NCI-H2029 treated with DMSO at 0.1 percent for 48 hours (cell line): ENCODE measurements around the gene LSAMP.
"Not testable (repeated sequence)": the region's sequence is repeated elsewhere in the genome, so short reads cannot be mapped to it uniquely, and the experiment has no call there.

Experiments used
- DNase-seq: peaks from one replicate; lab custom pipeline; 2025; lab: John Stamatoyannopoulos, UW

LSAMP gene

DNA sequence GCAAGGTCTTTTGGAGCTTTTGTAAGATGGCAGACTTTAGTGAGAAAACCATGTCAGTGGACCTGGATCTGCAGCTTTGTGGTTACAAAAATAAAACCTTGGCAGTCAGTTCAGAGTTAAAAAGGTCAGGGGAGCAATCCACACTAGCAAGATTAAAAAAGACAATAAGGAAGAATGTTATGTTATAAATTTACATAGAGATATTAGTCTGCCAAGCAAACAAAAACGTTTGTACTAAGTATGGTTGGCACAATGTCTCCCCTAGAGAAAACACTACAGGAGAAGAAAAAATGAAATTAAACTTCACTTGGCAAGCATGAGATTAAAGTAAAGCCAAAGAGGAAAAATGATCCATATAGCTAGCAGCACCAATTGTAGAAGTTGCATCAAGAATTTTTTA is 205.0 kb downstream of the LSAMP start:
- no peak for DNase-seq

DNA sequence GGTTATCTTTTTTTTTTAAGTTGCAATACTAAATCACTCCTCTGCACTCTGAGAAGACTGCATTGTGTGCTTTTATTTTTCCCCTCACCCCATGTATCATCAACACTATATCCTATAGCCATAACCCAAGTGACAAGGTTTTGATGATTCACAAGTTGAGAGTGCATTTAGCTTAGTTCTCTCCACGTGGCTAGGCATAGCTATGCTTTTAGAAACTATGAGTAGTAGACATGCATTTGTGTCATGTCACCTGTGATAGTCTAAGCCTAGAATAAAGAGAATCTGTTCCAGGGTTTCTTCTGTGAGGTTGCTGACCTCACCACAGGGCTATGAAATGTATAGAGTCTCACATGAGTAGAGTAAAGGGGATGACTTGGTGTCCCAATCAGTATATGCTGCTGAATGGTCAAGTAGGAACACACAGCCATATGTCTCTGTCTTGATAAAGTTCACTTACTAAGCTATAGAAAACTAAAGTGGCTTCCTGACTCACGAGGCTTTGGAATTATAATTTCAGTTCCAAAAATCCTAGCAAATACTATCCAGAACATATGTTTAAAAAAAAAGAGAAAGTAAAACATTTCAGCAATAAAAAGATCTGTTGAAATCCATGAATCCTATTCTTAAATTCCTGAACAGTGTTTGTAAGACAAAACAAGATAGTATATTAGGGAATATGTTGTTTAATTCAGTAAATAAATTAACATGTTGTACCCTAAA is 206.3 kb downstream of the LSAMP start:
- DNase-seq = no peak

DNA sequence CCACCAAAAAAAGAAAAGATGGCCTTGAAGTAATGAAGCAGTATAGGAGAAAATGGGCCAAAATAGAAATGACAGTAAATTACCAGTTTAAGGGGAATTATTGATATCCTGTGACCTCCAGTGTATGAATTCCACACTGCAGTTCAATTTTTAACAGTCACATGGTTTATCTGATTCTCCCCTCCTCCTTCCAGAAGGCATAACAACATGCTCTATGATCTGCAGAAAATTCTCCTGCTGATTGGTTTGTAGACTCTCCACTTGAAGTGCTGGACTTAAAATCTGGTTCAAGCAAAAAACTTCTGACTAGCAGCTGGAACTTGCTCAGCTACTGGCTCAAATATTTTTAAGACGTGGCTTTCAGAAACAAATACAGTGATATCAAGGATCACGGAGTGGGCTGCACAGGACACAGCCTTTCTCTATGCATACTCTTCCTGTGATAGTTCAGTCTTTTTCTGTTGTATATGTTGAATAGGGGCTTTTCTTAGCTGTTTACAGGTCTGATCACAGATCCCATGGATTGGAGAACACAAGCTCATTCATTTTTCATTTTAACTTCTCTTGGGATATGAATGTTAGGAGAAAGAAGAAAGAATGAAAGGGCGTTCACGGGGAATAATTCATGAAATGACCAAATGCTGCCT is 211.5 kb downstream of the LSAMP start:
- no peak for DNase-seq

DNA sequence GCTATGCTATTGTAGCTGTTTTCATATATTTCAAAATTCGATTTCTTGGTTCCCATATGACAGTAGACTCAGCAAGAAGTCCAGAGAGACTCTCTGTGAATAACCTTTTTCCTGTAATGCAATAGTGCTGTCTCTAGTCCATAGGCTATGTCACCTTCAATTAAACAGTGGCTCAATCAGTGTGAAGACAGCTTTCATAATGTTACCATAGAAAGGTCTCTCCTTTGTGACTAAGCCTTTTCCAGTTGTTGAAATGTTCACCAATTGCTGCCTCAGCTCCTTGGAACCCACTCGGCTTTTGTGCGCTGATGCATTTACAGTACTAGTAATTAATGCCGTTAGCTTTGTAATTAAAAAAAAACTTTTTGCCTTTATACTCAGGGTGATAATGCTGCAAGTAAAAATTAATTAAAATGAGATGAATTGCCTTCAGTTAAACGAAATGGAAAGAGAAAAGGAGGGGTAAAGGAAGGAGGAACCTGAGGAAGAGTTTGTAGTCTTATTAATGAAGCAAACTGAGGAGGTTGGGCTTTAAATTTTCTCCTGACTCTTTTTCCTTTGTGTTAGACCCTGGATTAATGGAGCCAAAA is 214.8 kb downstream of the LSAMP start:
- DNase-seq = no peak

DNA sequence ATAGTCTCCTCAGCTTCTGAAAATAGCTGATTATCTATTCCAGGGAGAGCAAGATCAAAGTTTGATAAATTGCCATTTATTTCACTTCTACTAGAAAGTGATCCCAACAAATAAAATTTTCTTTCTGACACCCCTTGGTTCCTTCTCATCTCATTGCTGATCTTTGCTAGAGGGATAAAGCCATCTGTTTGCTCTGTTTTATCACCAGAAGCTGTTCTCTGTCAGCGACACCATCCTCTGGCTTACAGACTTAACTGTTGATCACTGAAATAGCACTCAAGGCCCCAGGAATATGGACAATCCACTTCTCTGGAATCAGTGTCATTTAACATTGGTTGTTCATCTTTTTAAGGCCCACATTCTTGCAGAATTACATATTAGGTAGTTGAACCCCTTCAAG is 219.0 kb downstream of the LSAMP start:
- no peak for DNase-seq

DNA sequence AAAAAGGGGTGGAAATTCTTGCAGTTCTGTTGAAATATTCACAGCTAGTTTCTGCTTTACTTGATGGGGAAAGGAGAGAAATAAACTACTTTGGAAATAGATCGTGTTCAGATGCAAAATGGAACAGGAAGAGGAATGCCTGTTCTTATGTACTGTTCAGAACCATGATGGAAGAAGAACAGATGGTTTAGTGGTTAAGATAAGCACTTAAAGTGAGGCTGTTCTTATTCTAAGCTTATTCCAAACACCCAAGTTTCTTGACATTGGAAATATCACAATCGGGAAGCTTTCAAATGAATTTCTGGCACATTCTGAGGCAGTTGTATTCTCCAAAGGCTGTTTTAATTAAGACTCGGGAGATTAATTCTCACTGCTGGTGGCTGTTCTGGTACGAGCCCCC is 228.5 kb downstream of the LSAMP start:
- no peak for DNase-seq

DNA sequence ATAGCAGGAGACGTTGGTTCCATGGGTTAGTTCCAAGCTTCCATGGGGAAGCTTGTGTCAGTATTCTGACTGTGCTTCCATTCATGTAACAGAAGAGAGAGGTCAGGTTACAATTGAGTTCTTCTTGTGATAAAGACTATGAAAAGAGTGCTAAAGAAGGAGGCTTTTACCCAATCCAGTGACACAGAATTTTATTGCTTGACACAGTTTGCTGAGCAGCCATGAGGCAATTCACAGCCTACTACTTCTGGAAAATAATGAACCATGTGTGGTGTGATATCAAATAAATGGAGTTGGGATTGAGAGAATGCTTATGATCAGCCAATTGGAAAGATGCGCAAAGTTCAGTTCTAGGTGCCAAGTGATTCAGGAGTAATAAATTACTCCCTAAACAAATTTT is 233.4 kb downstream of the LSAMP start:
- DNase-seq = no peak

DNA sequence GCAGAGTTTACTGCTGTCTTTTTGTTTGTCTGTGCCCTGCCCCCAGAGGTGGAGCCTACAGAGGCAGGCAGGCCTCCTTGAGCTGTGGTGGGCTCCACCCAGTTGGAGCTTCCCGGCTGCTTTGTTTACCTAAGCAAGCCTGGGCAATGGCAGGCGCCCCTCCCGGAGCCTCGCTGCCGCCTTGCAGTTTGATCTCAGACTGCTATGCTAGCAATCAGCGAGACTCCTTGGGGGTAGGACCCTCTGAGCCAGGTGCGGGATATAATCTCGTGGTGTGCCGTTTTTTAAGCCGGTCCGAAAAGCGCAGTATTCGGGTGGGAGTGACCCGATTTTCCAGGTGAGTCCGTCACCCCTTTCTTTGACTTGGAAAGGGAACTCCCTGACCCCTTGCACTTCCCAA is 236.5 kb downstream of the LSAMP start:
- DNase-seq = not testable (repeated sequence)

DNA sequence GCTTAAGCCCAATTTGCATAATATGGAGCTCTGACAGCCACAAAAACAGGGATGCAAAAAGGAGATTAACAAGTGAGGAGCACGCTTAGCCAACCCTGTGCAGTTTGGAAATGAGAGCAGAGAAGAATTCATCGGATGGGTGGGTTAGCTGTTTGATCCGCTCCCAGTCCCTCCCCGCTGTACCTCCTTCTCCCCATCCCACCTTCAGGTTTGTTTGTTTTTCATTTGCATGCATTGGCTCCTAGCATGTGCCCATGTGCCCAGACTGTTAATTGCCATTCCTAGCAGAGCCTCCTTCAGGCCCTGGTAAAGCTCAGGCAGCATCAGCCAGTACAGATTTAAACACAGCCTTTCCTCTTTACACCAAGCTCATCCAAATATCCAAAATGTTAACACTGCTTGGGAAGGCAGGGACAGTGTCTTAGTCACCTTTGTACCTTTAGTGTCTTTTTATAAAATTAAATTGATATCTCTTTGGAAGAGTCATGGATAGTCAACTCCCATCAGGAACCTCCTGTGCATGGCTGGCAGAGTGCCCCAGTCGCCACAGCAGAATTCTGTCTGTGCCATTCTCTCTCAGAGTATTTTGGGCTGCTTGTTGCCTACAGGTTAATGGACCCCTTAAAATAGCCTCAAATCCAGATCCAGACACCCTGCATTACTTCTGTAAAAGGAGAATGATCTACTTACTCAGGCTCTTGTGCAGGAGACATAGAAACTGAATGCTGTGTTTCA is 244.2 kb downstream of the LSAMP start:
- no peak for DNase-seq

DNA sequence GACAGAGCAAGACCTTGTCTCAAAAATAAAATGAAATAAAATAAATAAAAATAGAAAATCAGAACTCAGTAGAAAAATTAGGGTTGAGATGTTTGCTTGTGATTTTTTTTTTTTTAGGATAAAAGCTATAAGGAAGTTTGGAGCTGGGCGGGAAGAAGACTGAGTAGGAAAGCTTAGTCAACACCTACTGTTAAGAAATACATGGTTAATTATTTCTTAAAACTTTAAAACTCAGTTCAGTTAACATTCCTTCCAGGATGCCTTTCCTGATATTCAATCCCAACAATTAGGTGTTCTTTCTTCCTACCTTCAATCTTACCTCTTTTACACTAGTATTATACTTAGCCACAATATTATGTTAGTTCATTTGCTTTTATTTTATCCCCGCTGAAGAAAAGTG is 246.2 kb downstream of the LSAMP start:
- no peak for DNase-seq

DNA sequence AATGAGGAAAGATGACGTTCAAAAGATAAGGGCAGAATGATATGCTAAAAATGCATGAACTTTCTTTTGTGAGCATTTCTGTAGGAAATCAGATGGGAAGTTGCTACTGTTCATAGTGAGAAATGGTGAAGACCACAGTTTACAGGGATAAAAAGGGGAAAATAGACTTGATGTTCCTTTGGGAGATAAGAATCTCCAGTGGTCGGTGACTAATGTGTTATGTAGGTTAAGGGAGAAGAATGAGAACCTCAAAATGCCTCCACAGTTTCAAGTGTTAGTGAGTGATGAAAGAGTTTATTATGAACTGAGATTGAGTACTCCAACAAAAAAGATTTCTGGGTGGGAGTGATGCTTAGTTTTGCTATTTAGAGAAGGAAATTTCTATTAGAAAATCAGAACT is 247.2 kb downstream of the LSAMP start:
- DNase-seq = no peak

DNA sequence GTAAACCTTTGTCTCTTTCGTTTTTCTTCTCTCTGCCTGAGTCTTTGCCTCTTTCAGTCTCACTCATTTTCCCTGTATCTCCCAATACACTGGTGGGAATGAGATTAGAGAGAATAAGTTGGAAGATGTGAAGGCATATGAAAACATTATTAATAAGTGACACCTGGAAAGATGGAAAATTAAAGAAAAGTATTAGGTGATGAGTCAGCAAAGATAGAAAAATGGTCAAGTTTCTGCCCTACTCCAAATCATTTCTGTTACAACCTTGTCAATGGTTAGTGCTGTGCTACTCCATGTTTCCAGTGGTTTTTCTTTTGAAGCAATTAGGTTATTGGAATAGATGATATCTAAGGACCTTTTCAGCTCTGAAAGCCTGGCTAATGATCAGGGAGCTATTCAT is 252.8 kb downstream of the LSAMP start:
- DNase-seq = no peak

DNA sequence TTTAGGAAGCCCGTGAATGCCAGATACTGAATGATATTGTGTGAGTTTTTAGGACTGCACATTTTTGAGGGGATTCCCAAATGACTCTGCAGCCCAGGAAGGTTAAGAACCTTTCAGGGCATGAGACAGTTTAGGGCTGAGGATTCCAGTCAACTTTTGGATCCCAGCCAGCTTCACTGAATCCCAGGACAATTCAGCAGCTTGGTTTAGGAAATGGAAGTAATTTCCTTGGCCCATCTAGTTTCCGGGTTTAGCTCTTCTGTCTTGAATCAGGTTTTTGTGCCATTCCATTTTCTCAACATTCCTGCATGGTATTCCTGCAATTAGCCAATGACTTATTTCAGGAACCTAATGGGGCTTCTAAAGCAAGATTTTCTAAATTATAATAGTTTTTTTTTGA is 253.9 kb downstream of the LSAMP start:
- no peak for DNase-seq

DNA sequence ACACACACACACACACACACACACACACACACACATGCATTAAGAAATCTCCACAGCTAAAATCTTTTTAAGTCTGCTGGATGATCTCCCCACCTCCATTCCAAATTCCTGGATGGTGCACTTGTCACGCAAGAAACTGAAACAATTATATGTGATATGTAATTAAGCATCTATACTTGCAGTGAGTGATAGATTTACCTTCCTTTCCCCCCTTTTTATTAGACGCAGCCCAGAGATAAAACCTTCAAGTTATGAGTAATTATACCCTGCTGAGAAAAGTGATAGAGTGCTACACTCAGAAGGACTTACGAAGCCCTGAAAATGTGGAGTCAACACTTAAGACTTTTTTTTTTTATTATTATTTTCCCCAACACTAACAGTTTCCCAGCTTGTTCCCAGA is 255.2 kb downstream of the LSAMP start:
- DNase-seq = no peak

DNA sequence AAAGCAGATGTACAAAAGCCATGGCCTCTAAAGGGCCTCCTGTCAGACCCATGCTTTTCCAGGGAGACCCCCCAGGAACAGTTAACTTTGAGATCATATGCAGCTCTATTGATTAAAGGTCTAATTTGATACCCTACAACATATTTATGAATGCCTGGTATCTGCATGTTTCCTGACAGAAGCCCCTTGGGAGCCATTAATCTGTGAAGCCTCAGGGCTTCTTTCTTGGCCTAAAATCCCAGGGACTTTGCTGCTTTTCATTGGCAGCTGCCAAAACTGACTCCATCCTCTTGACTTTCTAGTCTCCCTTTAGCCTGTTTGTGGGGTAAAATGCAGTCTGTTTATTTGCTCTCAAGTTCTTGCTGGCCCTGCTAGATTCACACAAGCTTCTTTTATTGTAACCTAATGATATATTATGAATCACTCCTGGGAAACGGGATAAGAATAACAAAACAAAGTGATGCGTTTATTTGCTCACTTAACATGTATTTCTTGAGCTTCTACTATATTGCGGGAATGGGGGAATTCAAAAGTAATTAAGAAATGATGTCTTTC is 257.0 kb downstream of the LSAMP start:
- DNase-seq = no peak

DNA sequence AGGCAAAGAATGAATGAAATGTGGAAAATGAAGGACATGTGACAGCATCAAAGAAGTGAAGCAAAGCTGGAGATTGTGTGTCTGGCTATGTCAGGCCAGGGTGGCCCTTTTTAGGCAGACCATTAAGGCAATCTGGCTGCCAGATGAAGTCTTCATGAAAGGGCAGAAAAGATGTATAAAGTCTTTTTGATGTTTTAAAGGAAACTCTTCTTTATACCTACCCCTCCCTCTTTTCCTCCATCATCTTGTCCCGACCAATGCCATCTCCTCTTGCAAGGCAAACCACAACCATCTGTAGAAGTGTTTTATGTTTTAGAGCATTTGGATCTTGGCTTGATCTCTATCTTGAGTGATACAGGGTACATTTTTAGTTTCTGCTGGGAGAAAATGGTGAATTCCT is 259.2 kb downstream of the LSAMP start:
- no peak for DNase-seq

DNA sequence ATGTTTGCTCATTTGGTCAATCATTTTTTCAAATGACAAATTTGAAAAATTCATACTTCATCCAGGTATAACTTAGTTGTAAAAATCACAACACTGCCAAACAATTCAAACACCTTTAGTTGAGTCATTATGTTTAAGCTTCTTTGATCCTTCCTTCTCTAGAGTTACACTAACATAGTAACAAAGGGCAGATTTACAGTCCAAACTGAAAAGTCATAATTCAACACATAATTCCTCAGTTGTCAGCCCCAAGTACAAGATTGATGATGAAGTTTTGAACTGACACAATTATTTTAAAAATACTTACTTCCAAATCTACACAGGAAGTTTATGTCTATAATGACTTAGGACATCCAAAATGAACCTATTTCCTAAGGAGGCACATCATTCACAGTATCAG is 264.1 kb downstream of the LSAMP start:
- no peak for DNase-seq

DNA sequence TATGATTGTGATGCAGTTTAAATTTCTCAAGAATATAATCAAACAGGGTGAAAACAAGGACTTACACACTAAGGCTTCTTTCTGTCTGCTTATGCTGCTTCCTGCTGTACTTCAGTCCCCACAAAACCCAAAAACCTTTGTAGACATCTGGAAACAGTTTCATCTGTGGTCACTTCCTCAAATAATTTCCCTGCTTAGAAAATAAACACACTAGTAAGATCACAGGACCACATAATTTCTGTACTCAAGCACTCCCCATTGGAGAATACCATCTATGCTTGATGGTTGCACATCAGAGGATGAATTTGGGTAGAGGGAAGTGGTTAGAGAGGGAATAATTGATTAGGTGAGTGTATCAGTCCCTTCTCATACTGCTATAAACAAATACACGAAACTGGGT is 266.2 kb downstream of the LSAMP start:
- DNase-seq = no peak

DNA sequence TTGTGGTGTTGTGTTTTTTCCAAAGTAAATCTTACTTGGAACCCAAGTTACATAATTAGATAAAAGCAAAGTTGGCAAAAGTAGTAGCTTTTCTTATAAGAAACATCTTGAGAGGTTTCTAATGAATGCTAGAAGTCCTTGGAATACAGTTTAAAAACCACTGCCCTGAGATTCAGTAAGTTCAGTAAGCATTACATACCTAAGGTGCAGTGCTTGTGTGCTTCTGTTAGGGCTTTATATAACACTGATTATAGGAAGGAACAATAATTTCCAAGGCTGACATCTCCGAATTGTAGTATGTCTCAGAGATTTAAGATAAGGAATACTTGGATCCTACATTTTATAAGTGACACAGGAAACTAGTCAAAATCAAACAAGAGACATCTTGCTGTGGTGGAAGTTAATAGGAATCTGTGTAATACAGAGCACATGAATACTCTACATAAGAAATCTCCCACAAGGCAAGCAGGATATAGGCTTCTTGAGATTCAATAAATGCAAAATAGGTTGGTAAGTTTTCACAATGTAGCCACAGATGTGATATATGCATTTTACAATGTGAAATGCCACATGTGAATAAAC is 268.2 kb downstream of the LSAMP start:
- DNase-seq = no peak

DNA sequence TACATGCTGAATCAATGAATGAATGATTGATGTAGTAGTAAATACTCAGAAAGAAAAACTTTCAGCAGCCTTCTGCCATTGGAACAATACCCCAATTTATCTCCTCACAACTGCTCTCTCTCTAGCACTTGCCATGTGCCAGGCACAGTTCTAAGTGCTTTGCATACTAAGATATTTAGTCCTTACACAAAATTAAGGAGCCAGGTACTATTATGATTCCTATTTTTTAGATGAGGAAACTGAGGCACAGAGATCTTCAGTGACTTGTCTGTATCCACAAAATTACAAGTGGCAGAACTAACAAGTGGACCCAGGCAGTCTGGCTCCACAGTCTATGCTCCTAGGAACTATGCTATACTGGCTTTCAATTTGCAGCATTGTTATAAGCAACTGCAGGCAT is 279.2 kb downstream of the LSAMP start:
- no peak for DNase-seq

DNA sequence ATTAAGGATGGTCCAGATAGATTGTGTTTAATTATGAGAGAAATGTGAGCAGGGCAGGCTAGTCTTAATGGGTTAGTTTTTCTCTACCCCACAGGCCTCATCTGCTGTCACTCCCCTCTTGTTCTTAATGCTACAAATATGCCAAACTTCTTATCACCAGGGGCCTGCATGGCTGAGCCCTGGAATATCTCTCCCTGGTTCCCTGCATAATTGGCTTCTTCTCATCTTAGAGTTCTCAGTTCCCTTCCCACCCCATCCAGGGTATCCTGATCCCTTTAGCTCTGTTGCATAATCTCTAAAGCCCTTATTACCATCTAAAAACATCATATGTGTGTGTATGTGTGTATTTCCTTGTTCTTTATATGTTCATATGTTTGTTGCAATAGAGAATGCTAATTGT is 279.6 kb downstream of the LSAMP start:
- no peak for DNase-seq

DNA sequence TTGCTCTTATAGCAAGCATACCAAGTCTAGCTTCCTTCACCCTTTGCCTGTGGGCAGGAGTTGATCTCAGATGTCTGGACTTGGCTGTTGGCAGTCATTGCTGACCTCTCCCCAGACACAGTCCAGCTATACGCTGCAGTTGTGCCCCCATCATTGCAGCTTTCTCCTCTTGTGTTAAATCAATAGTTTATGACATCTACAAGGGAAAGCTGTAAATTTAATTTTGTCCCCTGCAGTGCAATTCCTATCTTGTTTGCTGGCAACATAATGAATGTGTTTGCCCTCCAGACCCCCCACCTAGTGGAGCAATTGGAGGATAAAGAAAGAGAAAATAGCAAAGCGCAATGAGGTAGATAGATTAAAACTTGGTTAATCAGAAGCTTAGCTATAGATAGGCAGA is 280.2 kb downstream of the LSAMP start:
- DNase-seq = no peak
